ENCODE measurements around the gene MINPP1.

The MINPP1 gene

GRCh38 chr10:87558333-87558732 lies 53.6 kb downstream of the MINPP1 start:
- ChIA-PET CTCF (no interaction called here), POLR2A (no interaction called here)
- DNase-seq (ENCODE audit: extremely low spot score): no peak
- TF ChIP-seq ARNT (IDR thresholded peaks at IDR 0.05) (no peak), LEF1 (IDR thresholded peaks at IDR 0.05; ENCODE audit: borderline replicate concordance) (no peak), NFRKB (IDR thresholded peaks at IDR 0.05) (no peak), TARDBP (IDR thresholded peaks at IDR 0.05) (no peak), FOXK2 (IDR thresholded peaks at IDR 0.05) (no peak), SP1 (IDR thresholded peaks at IDR 0.05) (no peak), CTBP1 (IDR thresholded peaks at IDR 0.05; ENCODE audit: borderline replicate concordance) (no peak), BHLHE40 (IDR thresholded peaks at IDR 0.05; ENCODE audit: borderline replicate concordance) (no peak), L3MBTL2 (conservative IDR thresholded peaks at IDR 0.05) (no peak), ZNF384 (IDR thresholded peaks at IDR 0.05) (no peak), FOXM1 (IDR thresholded peaks at IDR 0.05; ENCODE audit: borderline replicate concordance) (no peak), FOXA1 (IDR thresholded peaks at IDR 0.05) (no peak)

GRCh38 chr10:87559392-87559791 lies 54.7 kb downstream of the MINPP1 start:
- ChIA-PET CTCF (no interaction called here), POLR2A (no interaction called here)
- DNase-seq (ENCODE audit: extremely low spot score): no peak
- no peak for TF ChIP-seq BHLHE40 (IDR thresholded peaks at IDR 0.05; ENCODE audit: borderline replicate concordance)
- no peak for TF ChIP-seq TARDBP (IDR thresholded peaks at IDR 0.05)
- no peak for TF ChIP-seq L3MBTL2 (conservative IDR thresholded peaks at IDR 0.05)
- TF ChIP-seq CTBP1 (IDR thresholded peaks at IDR 0.05; ENCODE audit: borderline replicate concordance): no peak

- no peak for TF ChIP-seq ZNF384 (IDR thresholded peaks at IDR 0.05)
- TF ChIP-seq NFRKB (IDR thresholded peaks at IDR 0.05): no peak
- TF ChIP-seq HDGF (IDR thresholded peaks at IDR 0.05; ENCODE audit: borderline replicate concordance): no peak
- no peak for TF ChIP-seq PKNOX1 (IDR thresholded peaks at IDR 0.05)
- CTCF ChIA-PET: no interaction called here
- POLR2A ChIA-PET: no interaction called here
- DNase-seq (ENCODE audit: extremely low spot score): no peak
Measured at GRCh38 chr10:87560495-87561129, 55.9 kb downstream of the MINPP1 start.

GRCh38 chr10:87562750-87563149 lies 58.1 kb downstream of the MINPP1 start:
- DNase-seq (ENCODE audit: extremely low spot score): no peak
- TF ChIP-seq PKNOX1 (IDR thresholded peaks at IDR 0.05) (no peak), TARDBP (IDR thresholded peaks at IDR 0.05) (no peak), SUZ12 (IDR thresholded peaks at IDR 0.05) (no peak), BHLHE40 (IDR thresholded peaks at IDR 0.05; ENCODE audit: borderline replicate concordance) (no peak), FOXM1 (IDR thresholded peaks at IDR 0.05; ENCODE audit: borderline replicate concordance) (no peak), ELF4 (IDR thresholded peaks at IDR 0.05) (no peak), L3MBTL2 (conservative IDR thresholded peaks at IDR 0.05) (no peak), ARNT (IDR thresholded peaks at IDR 0.05) (no peak), NFRKB (IDR thresholded peaks at IDR 0.05) (no peak), FOXK2 (IDR thresholded peaks at IDR 0.05) (no peak), FOXA1 (IDR thresholded peaks at IDR 0.05) (no peak), CTBP1 (IDR thresholded peaks at IDR 0.05; ENCODE audit: borderline replicate concordance) (no peak), ZNF384 (IDR thresholded peaks at IDR 0.05) (no peak), LEF1 (IDR thresholded peaks at IDR 0.05; ENCODE audit: borderline replicate concordance) (no peak), HDGF (IDR thresholded peaks at IDR 0.05; ENCODE audit: borderline replicate concordance) (no peak), SP1 (IDR thresholded peaks at IDR 0.05) (no peak)
- ChIA-PET CTCF (no interaction called here), POLR2A (no interaction called here)

- POLR2A ChIA-PET: no interaction called here
Measured at GRCh38 chr10:87565010-87565409, 60.3 kb downstream of the MINPP1 start.

GRCh38 chr10:87575851-87576250 lies 71.2 kb downstream of the MINPP1 start:
- ChIA-PET POLR2A (no interaction called here), CTCF (no interaction called here)
- TF ChIP-seq LEF1 (IDR thresholded peaks at IDR 0.05; ENCODE audit: borderline replicate concordance) (no peak), CTBP1 (IDR thresholded peaks at IDR 0.05; ENCODE audit: borderline replicate concordance) (no peak), HDGF (IDR thresholded peaks at IDR 0.05; ENCODE audit: borderline replicate concordance) (no peak), BHLHE40 (IDR thresholded peaks at IDR 0.05; ENCODE audit: borderline replicate concordance) (no peak), ARNT (IDR thresholded peaks at IDR 0.05) (no peak), PKNOX1 (IDR thresholded peaks at IDR 0.05) (no peak), L3MBTL2 (conservative IDR thresholded peaks at IDR 0.05) (no peak), ZNF384 (IDR thresholded peaks at IDR 0.05) (no peak), SP1 (IDR thresholded peaks at IDR 0.05) (no peak), FOXA1 (IDR thresholded peaks at IDR 0.05) (no peak), TARDBP (IDR thresholded peaks at IDR 0.05) (no peak), FOXK2 (IDR thresholded peaks at IDR 0.05) (no peak), ELF4 (IDR thresholded peaks at IDR 0.05) (no peak), SUZ12 (IDR thresholded peaks at IDR 0.05) (no peak), FOXM1 (IDR thresholded peaks at IDR 0.05; ENCODE audit: borderline replicate concordance) (no peak), NFRKB (IDR thresholded peaks at IDR 0.05) (no peak)
- no peak for DNase-seq (ENCODE audit: extremely low spot score)

More at GRCh38 chr10:87565010-87565409, 60.3 kb downstream of the MINPP1 start:
- no peak for DNase-seq (ENCODE audit: extremely low spot score)
- CTCF ChIA-PET: no interaction called here
- TF ChIP-seq SP1 (IDR thresholded peaks at IDR 0.05): no peak
- TF ChIP-seq NFRKB (IDR thresholded peaks at IDR 0.05): no peak
- no peak for TF ChIP-seq CTBP1 (IDR thresholded peaks at IDR 0.05; ENCODE audit: borderline replicate concordance)
- TF ChIP-seq PKNOX1 (IDR thresholded peaks at IDR 0.05): no peak
- no peak for TF ChIP-seq L3MBTL2 (conservative IDR thresholded peaks at IDR 0.05)
- no peak for TF ChIP-seq HDGF (IDR thresholded peaks at IDR 0.05; ENCODE audit: borderline replicate concordance)
- TF ChIP-seq ZNF384 (IDR thresholded peaks at IDR 0.05): no peak
- no peak for TF ChIP-seq ARNT (IDR thresholded peaks at IDR 0.05)
- TF ChIP-seq TARDBP (IDR thresholded peaks at IDR 0.05): no peak
